K562 (cell line): ENCODE measurements around the gene NEUROG1. TPM values are rescaled to one million over a fixed set of nuclear protein-coding genes. Genes with fewer than 3 reads are reported as not detected.
A peak's percentile ranks its signal among the peaks of the same experiment; 100 is the strongest.

Experiments used
- ATF7 ChIP-seq: fragments of 450-650 bp; IDR thresholded peaks from 2 replicates; pipeline ENCODE4 v1.7.1; 2014; ENCODE audit warnings: mild to moderate bottlenecking, moderate library complexity
- BDP1 ChIP-seq: IDR thresholded peaks from 3 replicates; pipeline ENCODE4 v1.6.1; 2011; ENCODE audit not compliant: insufficient read length, insufficient read depth
- CCNT2 ChIP-seq: IDR thresholded peaks from 2 replicates; pipeline ENCODE4 v1.6.1; 2011; ENCODE audit warnings: borderline replicate concordance, low read depth, mild to moderate bottlenecking, moderate library complexity, mixed read lengths, low read length; ENCODE audit not compliant: insufficient read length; ENCODE audit errors: extremely low read depth
- DMBX1 ChIP-seq: fragments of 250-450 bp; sonication (Bioruptor Pico); IDR thresholded peaks from 2 replicates; pipeline ENCODE4 v1.8.0; 2022; ENCODE audit warnings: inconsistent platforms, mild to moderate bottlenecking, moderate library complexity, borderline replicate concordance
- DPF2 ChIP-seq: fragments of 450-650 bp; IDR thresholded peaks from 2 replicates; pipeline ENCODE4 v1.6.1; 2016
- ETS2 ChIP-seq: IDR thresholded peaks from 2 replicates; pipeline ENCODE4 v1.6.1; 2016; ENCODE audit warnings: borderline replicate concordance, missing genetic modification characterization, mild to moderate bottlenecking, moderate library complexity, missing compliant biosample characterization; ENCODE audit not compliant: poor library complexity, severe bottlenecking
- EWSR1 ChIP-seq: fragments of 450-650 bp; IDR thresholded peaks from 2 replicates; pipeline ENCODE4 v1.6.1; 2018; ENCODE audit warnings: borderline replicate concordance, mild to moderate bottlenecking, low read depth, moderate library complexity; ENCODE audit not compliant: partially characterized antibody
- GATA2 ChIP-seq: sonication (generic); formaldehyde crosslinking; IDR thresholded peaks from 2 replicates; pipeline ENCODE4 v1.4.0; 2020; ENCODE audit warnings: mild to moderate bottlenecking, missing genetic modification reagents
- HDAC8 ChIP-seq: fragments of 450-650 bp; IDR thresholded peaks from 2 replicates; pipeline ENCODE4 v1.6.1; 2016; ENCODE audit warnings: mild to moderate bottlenecking, missing genetic modification characterization, moderate library complexity, missing compliant biosample characterization
- HIVEP1 ChIP-seq: fragments of 250-450 bp; sonication (Bioruptor Pico); IDR thresholded peaks from 2 replicates; pipeline ENCODE4 v1.4.0; 2020; ENCODE audit warnings: mild to moderate bottlenecking
- MIER1 ChIP-seq: fragments of 450-650 bp; IDR thresholded peaks from 2 replicates; pipeline ENCODE4 v1.6.1; 2016; ENCODE audit warnings: antibody characterized with exemption, mild to moderate bottlenecking, low read depth
- RBFOX2 ChIP-seq: fragments of 200-400 bp; formaldehyde crosslinking; IDR thresholded peaks from 2 replicates; pipeline ENCODE4 v1.6.1; 2017; ENCODE audit warnings: low read depth, mild to moderate bottlenecking, low read length, moderate library complexity
- RBM14 ChIP-seq: fragments of 200-400 bp; formaldehyde crosslinking; IDR thresholded peaks from 2 replicates; pipeline ENCODE4 v1.6.1; 2018; ENCODE audit warnings: low read depth, mild to moderate bottlenecking, low read length, moderate library complexity, borderline replicate concordance; ENCODE audit not compliant: insufficient read depth
- SMAD3 ChIP-seq: fragments of 450-650 bp; formaldehyde crosslinking; conservative IDR thresholded peaks from 2 replicates; pipeline ENCODE4 v1.4.0; 2020; ENCODE audit warnings: mild to moderate bottlenecking
- SMARCA4 ChIP-seq: fragments of 450-650 bp; IDR thresholded peaks from 2 replicates; pipeline ENCODE4 v1.6.1; 2016
- SUPT5H ChIP-seq: fragments of 450-650 bp; IDR thresholded peaks from 2 replicates; pipeline ENCODE4 v1.6.1; 2016
- TCF3 ChIP-seq: sonication (generic); formaldehyde crosslinking; IDR thresholded peaks from 2 replicates; pipeline ENCODE4 v1.4.0; 2020; ENCODE audit warnings: mild to moderate bottlenecking, missing genetic modification reagents
- ZNF133 ChIP-seq: fragments of 250-450 bp; sonication (Bioruptor Pico); IDR thresholded peaks from 2 replicates; pipeline ENCODE4 v1.4.0; 2020; ENCODE audit warnings: mild to moderate bottlenecking
- ZNF77 ChIP-seq: fragments of 250-450 bp; sonication (Bioruptor Pico); IDR thresholded peaks from 2 replicates; pipeline ENCODE4 v1.5.0; 2020
- polyA plus RNA-seq, 8 experiments: library from polyadenylated mRNA; depleted of rRNA in 4 of 8; stranded (reverse) in 5 of 8; unstranded in 3 of 8; fragments of >200 nt; fragmentation: Nextera tagmentation in 2 of 8; fragmentation: Illumina TruSeq in 1 of 8; extraction: Ambion mirVana in 2 of 8; extraction: Trizol in 1 of 8; gene quantifications; 2 replicates each; pipeline versions ENCODE4 v1.2.1 to v1.2.3, GENCODE V29; 2011 to 2014; ENCODE audit warnings: inconsistent platforms in 1 of 8, missing spikeins in 1 of 8
- total RNA-seq, 7 experiments: library from RNA; depleted of rRNA in 6 of 7; stranded (reverse); fragments of >200 nt in 6 of 7; fragmentation: Illumina TruSeq in 2 of 7; extraction: Trizol in 2 of 7; gene quantifications; 2 replicates each; pipeline versions ENCODE4 v1.2.1 to v1.2.3, GENCODE V29; 2011 to 2021; ENCODE audit warnings: low replicate concordance in 1 of 7
- TF ChIP-seq, protein P1 (sequence below): sonication (generic); formaldehyde crosslinking; IDR thresholded peaks from 2 replicates; pipeline ENCODE4 v1.8.0; 2022; ENCODE audit warnings: mild to moderate bottlenecking, missing genetic modification reagents
- TF ChIP-seq, protein P2 (sequence below): sonication (generic); formaldehyde crosslinking; IDR thresholded peaks from 2 replicates; pipeline ENCODE4 v1.8.0; 2022; ENCODE audit warnings: missing genetic modification reagents, mild to moderate bottlenecking, moderate library complexity, borderline replicate concordance
- TF ChIP-seq, protein P3 (sequence below): IDR thresholded peaks from 2 replicates; pipeline ENCODE4 v1.6.1; 2012; ENCODE audit warnings: low read depth, low read length, improper control_type of control experiment, borderline replicate concordance
- TF ChIP-seq, protein P4 (sequence below), 2 experiments: fragments of 450-650 bp in 1 of 2; sonication (generic) in 1 of 2; formaldehyde crosslinking in 1 of 2; IDR thresholded peaks in 1 of 2; conservative IDR thresholded peaks in 1 of 2; 2 replicates each; pipeline versions ENCODE4 v1.6.1 to v1.8.1; 2016 to 2023; ENCODE audit warnings: mild to moderate bottlenecking in 2 of 2, moderate library complexity in 2 of 2, inconsistent platforms in 1 of 2, missing genetic modification reagents in 1 of 2
- TF ChIP-seq, protein P5 (sequence below): conservative IDR thresholded peaks from 2 replicates; pipeline ENCODE4 v1.6.1; 2011; ENCODE audit warnings: low read depth, mild to moderate bottlenecking, low read length; ENCODE audit not compliant: control insufficient read depth

The NEUROG1 gene
- total and polyA plus RNA-seq, 9 of the 15 experiments (the other 6 are each of a cell fraction or from before 2014, with no cell fraction given) = not detected

DNA sequence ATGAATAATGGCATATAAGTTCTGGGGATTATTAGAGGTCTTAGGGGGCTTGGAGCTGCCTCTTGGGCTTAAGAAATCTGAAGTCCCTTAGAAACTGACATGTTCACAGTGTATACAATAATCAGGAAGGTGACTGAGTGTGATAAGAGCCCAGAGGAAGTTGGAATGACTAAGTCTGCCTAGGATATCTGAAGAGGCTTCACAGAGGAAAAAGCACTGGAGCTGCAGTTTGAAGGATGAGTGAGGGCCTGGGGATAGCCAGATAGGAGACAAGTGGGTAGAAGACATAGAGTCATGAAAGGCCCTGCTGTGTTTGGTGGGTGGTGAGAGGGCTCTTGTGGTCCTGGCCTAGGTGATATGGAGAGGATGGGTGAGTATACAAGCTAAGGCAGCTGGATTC lies 8.8 kb downstream of the NEUROG1 start (continued):
- TF ChIP-seq, protein P1, sequence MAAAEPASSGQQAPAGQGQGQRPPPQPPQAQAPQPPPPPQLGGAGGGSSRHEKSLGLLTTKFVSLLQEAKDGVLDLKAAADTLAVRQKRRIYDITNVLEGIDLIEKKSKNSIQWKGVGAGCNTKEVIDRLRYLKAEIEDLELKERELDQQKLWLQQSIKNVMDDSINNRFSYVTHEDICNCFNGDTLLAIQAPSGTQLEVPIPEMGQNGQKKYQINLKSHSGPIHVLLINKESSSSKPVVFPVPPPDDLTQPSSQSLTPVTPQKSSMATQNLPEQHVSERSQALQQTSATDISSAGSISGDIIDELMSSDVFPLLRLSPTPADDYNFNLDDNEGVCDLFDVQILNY (CRISPR knock-in tag) = no peak
- TF ChIP-seq CCNT2 (no peak), TCF3 (CRISPR knock-in tag) (peak; percentile 86), EWSR1 (no peak), ZNF77 (no peak), HDAC8 (tag) (no peak), MIER1 (no peak), DPF2 (peak; percentile 41; the same call in 1 of the 2 replicates), ETS2 (tag) (no peak), ZNF133 (CRISPR knock-in tag) (no peak), DMBX1 (no peak), SMARCA4 (peak; percentile 67; the same call in 1 of the 2 replicates), SUPT5H (no peak), RBM14 (no peak), GATA2 (CRISPR knock-in tag) (peak; percentile 46; the same call in 1 of the 2 replicates), SMAD3 (CRISPR knock-in tag) (0 out of 2 replicates have a peak, but pooled peaks have one; percentile 28), HIVEP1 (CRISPR knock-in tag) (no peak), BDP1 (no peak), ATF7 (no peak), RBFOX2 (no peak)
- TF ChIP-seq, protein P2, sequence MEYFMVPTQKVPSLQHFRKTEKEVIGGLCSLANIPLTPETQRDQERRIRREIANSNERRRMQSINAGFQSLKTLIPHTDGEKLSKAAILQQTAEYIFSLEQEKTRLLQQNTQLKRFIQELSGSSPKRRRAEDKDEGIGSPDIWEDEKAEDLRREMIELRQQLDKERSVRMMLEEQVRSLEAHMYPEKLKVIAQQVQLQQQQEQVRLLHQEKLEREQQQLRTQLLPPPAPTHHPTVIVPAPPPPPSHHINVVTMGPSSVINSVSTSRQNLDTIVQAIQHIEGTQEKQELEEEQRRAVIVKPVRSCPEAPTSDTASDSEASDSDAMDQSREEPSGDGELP (CRISPR knock-in tag) = no peak
- TF ChIP-seq, protein P3, sequence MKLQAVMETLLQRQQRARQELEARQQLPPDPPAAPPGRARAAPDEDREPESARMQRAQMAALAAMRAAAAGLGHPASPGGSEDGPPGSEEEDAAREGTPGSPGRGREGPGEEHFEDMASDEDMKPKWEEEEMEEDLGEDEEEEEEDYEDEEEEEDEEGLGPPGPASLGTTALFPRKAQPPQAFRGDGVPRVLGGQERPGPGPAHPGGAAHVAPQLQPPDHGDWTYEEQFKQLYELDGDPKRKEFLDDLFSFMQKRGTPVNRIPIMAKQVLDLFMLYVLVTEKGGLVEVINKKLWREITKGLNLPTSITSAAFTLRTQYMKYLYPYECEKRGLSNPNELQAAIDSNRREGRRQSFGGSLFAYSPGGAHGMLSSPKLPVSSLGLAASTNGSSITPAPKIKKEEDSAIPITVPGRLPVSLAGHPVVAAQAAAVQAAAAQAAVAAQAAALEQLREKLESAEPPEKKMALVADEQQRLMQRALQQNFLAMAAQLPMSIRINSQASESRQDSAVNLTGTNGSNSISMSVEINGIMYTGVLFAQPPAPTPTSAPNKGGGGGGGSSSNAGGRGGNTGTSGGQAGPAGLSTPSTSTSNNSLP = no peak
- TF ChIP-seq, protein P4, sequence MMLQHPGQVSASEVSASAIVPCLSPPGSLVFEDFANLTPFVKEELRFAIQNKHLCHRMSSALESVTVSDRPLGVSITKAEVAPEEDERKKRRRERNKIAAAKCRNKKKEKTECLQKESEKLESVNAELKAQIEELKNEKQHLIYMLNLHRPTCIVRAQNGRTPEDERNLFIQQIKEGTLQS (IDR thresholded peaks at IDR 0.05) = peak; percentile 33; the same call in 1 of the 2 replicates
- TF ChIP-seq, protein P4 (CRISPR knock-in tag; conservative IDR thresholded peaks at IDR 0.05) = no peak
- TF ChIP-seq, protein P5, sequence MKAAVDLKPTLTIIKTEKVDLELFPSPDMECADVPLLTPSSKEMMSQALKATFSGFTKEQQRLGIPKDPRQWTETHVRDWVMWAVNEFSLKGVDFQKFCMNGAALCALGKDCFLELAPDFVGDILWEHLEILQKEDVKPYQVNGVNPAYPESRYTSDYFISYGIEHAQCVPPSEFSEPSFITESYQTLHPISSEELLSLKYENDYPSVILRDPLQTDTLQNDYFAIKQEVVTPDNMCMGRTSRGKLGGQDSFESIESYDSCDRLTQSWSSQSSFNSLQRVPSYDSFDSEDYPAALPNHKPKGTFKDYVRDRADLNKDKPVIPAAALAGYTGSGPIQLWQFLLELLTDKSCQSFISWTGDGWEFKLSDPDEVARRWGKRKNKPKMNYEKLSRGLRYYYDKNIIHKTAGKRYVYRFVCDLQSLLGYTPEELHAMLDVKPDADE = no peak
